GM21390 (cell line): ENCODE results near the gene RALY.

Experiments
- ATAC-seq: cut with Tn5 transposase; IDR thresholded peaks from one replicate; pipeline ENCODE4 v1.9.1; 2021; ENCODE audit not compliant: unreplicated experiment

RALY gene

DNA sequence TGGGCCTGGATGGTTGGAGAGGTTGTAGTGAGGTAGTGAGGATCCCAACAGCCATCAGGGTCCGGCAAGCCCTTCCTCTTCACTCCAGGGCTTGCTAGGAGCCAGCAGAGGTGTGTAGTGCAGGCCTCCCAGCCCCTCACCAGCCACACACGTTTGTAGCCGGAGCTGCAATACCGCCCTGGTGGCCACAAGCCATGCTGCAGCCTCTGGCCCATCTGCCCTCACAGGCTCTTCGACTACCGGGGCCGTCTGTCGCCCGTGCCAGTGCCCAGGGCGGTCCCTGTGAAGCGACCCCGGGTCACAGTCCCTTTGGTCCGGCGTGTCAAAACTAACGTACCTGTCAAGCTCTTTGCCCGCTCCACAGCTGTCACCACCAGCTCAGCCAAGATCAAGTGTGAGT lies 81.9 kb downstream of the RALY start:
- ATAC-seq: no peak

DNA sequence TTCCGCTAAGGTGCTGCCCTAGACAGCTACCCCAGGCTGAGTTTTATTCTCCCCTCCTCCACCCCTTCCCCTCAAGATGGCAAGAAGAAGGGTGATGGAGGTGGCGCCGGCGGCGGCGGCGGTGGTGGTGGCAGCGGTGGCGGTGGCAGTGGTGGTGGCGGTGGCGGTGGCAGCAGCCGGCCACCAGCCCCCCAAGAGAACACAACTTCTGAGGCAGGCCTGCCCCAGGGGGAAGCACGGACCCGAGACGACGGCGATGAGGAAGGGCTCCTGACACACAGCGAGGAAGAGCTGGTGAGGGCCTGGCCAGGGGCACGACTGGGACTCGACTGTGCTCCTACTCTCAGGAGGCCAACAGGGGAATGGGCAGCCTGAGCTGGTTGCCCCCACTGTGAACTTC lies 83.2 kb downstream of the RALY start:
- ATAC-seq: no peak

DNA sequence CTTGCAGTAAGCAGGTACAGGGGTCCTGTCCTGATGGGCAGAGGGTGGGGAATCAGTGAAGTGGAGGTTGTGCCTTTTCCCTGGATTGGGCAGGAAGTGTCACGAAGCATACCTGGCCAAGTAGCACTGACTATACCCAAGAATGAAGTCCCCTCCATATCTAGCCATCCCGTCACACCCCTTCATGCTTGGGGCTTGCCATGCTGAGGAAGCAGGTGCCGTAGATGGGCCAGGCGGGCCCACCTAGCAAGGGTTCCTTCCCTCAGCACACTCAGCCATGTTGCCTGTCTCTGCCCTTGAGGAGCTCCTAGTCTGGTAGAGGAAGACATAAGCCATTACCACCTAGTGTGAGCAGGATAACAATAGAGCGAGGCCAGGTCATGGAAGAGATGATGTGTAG lies 84.8 kb downstream of the RALY start:
- no peak for ATAC-seq

- no peak for ATAC-seq
These were observed 86.1 kb downstream of the RALY start for GRCh38 chr20:34079818-34080217.

GRCh38 chr20:34082232-34082887 lies 88.6 kb downstream of the RALY start:
- no peak for ATAC-seq

DNA sequence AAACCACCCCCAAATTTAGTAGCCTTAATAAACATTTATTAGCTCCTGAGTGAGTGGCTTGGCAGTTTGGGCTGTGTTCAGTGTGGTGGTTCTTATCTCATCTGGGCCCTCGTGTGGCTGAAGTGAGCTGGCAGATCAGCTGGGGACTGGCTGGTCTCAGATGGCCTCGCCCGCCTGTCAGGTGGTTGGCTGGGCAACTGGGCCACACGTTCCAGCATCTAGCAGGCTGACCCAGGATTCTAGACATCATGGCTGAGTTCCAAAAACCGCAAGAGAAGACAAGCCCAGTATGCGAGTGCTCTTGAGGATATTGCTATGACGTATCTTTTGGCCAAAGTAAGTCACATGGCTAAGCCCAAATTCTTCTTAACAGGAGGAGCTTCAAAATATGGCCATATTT lies 89.4 kb downstream of the RALY start:
- ATAC-seq: no peak

GRCh38 chr20:34083781-34084180 lies 90.1 kb downstream of the RALY start:
- no peak for ATAC-seq

DNA sequence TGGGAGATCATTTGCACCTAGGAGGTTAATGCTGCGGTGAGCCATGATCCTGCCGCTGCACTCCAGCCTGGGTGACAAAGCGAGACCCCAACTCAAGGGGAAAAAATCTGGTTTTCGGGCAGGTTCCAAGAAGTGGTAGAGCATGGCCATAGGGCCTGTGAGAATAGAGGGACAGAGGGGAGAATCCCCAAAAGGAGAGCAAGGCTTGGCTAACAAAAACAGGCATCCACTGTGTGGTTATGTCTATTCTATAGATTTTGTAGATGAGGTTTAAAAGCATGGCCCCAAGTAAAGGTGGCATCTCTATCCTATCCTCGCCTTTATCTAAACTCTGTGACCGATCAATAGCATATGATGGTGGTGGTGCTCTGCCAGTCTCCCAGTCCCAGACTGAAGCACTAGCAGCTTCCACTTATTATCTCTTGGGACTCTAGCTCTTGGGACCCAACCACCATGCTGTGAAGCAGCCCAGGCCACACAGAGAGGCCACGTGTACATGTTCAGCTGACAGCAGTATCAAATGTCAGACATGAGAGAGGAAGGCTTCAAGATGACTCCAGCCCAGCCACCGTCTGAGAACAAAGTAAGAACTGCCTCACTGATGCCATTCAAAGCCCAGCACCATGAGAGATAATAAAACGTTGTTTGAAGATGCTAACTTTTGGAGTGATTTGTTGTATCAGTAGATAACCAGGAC lies 90.7 kb downstream of the RALY start:
- ATAC-seq: no peak

GRCh38 chr20:34085544-34086040 lies 91.9 kb downstream of the RALY start:
- no peak for ATAC-seq

- no peak for ATAC-seq
These were observed 94.8 kb downstream of the RALY start for GRCh38 chr20:34088305-34089174.

DNA sequence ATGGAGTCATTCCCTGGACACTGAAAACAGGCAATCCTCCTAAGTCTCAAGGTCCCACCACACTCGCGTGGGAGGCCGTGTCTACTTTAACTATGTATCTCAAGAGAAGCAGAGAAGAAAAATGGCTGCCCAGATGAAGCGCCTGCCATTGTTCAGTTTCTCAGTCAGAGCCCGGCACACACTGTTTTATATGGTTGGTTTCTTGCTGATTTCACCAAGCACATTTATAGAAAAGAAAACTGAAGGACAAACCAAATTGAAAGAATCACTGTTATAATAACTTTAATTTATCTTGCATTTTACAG lies 95.4 kb downstream of the RALY start:
- ATAC-seq: no peak

GRCh38 chr20:34089655-34090345 lies 96.1 kb downstream of the RALY start:
- no peak for ATAC-seq

DNA sequence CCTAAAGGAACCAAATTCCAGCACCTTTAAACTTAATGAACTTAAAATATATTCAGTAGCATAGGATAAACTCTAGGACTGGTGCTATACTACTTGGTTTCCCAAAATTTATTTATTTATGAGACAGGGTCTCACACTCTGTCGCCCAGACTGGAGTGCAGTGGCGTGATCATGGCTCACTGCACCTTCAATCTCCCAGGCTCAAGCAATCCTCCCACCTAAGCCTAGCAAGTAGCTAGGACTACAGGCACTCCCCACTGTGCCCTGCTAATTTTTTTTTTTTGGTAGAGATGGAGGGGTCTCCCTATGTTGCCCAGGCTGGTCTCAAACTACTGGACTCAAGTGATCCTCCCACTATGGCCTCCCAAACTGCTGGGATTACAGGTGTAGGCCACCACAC lies 96.9 kb downstream of the RALY start:
- no peak for ATAC-seq

GRCh38 chr20:34091637-34092200 lies 98.0 kb downstream of the RALY start:
- ATAC-seq: no peak

DNA sequence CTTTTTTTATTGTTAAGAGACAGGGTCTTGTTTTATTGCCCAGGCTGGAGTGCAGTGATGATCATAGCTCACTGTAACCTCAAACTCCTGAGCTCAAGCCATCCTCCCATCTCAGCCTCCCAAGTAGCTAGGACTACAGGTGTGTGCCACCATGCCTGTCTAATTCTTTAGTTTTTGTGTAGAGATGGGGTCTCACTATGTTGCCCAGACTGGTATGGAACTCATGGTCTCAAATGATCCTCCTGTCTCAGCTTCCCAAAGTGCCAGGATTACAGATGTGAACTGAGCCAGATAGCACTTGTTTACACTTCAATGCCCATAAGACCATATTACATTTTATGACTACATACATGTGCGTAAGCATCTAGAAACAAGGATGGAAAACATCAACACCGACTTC lies 100.2 kb downstream of the RALY start:
- no peak for ATAC-seq

DNA sequence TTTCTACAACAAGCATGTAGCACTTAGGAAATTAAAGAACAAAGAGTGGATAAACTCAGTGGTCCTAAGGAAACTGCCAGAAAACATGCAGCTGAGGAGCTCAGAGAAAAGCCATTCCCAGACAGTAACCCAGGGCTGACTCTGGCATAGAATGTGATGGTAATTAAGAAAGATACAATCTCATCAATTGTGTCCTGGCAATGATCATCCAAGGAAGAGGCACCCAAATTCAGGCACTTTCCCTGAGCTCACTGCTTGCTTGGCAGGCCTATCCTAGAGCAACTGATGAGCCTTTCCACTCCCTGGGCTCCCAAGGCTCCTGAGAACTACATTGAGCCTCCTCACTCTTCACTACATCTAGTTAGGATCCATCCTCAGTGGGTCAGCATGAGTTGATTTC lies 102.1 kb downstream of the RALY start:
- ATAC-seq: no peak

DNA sequence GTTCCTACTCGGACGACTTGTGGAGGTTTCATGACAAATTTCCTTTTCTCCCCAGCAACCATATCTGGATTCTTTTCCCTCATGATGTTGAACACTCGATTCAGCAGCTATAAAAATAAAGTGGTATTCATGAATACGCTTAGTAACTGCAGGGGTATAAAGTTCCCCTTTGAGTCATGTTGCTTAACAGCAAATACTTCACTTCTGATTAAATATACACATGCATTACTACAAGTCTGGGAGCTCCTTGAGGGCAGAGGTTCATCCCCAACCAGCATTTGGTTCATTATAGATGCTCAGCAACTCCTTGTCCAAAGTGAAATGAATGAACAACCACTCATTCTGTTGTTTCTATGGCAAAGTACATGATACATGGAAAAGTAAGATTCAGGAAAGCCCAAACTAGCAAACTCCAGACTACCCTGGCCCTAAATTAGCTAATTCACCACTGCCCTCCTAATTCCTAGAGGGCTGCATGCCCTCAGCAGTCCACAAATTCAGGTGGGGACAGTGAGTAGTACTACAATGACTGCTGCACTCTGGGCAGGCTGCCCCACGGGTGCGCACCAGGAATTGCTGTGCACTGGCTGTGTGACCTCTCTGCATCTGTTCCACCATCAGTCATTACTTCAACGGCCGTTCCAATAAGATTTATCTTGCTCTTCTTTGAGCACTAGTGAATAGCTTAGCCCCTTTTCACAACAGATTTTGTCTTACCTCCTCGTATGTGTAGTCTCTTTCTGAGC lies 103.2 kb downstream of the RALY start:
- ATAC-seq: no peak

GRCh38 chr20:34098570-34098969 lies 104.9 kb downstream of the RALY start:
- ATAC-seq: no peak

GRCh38 chr20:34099675-34100074 lies 106.0 kb downstream of the RALY start:
- ATAC-seq: no peak

GRCh38 chr20:34100576-34100975 lies 106.9 kb downstream of the RALY start:
- ATAC-seq: no peak
